GM18907 (cell line): Measurements from ENCODE around the gene ZFP62.

Source experiments
- ATAC-seq: cut with Tn5 transposase; IDR thresholded peaks from one replicate; pipeline ENCODE4 v1.9.1; 2021; ENCODE audit warnings: mild to moderate bottlenecking, moderate library complexity; ENCODE audit not compliant: unreplicated experiment

Gene ZFP62

DNA sequence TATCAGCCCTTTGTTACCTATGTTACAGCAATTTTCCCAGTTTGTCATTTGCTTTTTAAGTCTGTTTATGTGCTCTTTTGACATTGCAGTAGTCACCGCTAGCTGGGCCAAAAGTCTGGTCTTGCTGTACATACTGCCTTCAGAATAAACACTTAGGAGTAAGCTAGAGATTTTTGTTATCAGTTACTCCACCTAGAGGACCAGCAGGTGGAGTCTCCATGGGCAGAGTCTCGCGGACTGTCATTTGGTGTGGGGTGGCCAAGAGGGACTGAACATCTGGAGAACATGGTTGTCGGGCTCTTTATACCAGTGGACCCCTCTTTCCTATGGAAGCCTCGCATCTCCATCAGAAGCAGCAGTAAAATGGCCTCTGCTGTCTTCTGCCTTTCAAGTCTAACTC is 47.7 kb downstream of the ZFP62 start:
- no peak for ATAC-seq

DNA sequence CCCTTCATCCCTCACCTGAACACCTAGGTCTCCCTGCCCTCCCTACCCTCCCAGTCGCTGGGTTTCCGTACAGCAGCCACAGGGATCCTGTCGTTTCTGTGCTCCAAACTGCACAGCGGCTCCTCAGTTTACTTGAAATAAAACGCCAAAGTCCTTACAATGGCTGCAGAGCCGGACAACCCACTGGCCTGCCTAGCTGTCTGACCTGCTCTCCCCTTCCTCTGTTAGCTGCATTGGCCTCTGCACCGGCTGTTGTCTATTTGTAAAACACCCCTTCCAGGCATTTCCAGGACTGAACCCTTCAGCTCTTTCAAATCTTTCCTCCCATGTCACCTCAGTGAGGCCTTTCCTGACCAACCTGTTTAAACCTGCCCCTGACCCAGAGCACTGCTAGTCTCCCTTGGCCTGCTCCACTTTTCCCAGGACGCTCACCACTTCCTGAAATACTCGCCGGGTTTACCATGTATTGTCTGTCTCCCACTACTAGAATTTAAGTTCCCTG is 49.4 kb downstream of the ZFP62 start:
- ATAC-seq, result no peak

- ATAC-seq, result no peak
These were observed 50.0 kb downstream of the ZFP62 start for GRCh38 chr5:180810959-180811622.

DNA sequence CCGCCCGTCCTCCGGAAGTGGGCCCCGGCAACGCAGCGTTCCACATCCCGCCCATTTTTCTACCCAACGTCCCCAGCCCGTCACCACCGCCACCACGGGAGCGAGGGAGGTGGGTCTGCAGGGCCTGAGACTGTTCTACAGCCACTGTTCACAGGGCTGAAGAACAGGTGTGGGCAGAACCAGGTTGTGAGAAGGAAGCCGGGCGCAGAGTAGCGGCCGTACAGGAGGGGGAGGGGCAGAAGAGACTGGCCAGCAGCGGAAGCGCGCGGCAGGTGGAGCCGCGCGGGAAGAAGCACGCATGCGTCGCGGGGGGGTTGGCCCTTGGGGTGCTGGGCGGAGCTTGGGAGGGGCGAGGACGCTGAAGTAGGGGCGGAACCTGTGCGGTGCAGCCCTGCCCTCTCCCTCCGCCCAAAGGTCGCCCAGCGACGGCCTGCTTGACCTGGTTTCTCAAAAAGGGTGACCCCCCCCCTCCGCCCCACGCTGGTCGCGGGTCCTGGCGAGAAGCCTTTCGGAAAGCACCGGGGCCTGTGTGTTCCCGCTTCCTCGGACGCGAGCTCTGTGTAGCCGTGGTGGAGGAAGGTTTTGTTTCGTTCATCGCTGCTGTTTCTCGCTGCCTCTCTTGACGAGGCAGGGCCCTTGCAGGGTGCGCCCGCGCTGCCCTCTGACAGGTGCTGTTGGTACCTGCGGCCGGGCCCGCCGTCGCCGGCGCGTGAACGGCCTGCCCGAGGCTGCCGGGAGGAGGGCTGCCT is 50.7 kb downstream of the ZFP62 start:
- peak; percentile 69 for ATAC-seq

GRCh38 chr5:180809403-180810209 is 51.5 kb downstream of the ZFP62 start:
- peak; percentile 65 for ATAC-seq

DNA sequence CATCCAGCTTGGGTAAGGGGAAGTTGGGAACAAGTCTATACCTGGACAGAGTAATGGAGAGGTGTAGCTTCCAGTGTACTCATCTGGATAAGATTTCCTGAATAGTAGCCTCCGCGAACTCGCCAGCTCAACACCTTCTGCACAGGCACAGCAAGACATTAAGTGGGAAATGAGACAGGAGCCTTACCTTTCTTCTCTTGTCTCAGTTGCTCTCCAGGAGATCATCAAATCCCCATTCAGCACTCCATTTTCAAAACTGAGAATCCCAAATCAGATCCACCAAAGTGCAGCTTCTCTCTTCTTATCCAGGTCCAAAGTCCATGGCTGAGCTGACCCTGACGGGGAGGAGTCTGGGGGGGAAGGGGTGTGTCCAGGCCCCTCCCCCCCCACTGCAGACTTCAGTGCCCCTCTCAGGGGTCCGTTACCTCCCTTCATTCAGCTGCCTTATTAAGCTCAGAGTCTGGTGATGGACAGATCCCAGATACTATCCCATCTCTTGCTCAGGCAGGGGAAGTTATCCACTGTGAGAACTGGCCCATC is 52.5 kb downstream of the ZFP62 start:
- no peak for ATAC-seq

DNA sequence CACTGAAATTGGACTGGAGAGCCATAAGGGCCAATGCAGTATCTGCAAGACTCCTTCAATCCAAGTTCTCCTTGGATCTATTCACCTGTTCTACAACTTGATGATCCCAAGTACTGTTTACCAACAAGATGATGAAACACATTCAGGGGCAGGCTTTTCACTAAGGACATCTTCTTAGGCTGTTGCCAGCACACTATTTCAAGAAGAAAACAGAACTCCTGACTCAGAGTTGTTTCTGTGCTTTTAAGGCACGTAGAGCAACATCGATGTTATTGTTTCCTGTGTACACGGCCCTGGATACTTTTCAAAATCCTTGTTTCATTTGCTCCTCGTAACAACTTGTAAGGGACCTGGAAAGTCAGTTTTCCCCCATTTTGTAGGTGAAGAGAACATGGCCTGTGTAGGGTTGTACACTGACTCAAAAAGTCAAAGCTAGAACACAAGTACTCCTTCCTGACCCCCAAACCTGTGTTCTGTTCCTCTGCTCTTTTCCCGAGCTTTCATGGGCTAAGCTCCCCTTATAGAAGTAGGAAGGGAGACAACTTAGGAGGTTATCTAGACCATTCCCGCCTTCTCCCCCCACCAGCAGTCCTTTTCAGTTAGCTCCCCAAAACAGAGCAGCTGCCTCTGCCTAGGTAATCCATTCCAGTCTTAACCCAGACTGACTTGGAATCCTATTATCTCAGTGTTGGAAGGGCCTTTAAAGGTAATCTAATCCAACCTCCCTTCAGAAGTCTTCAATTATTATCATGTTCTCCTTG is 53.2 kb downstream of the ZFP62 start:
- ATAC-seq, result no peak

GRCh38 chr5:180807046-180807445 is 54.0 kb downstream of the ZFP62 start:
- ATAC-seq, result no peak

GRCh38 chr5:180806351-180807011 is 54.6 kb downstream of the ZFP62 start:
- ATAC-seq, result no peak

- ATAC-seq, result no peak
These were observed 56.9 kb downstream of the ZFP62 start for GRCh38 chr5:180804129-180804618.

DNA sequence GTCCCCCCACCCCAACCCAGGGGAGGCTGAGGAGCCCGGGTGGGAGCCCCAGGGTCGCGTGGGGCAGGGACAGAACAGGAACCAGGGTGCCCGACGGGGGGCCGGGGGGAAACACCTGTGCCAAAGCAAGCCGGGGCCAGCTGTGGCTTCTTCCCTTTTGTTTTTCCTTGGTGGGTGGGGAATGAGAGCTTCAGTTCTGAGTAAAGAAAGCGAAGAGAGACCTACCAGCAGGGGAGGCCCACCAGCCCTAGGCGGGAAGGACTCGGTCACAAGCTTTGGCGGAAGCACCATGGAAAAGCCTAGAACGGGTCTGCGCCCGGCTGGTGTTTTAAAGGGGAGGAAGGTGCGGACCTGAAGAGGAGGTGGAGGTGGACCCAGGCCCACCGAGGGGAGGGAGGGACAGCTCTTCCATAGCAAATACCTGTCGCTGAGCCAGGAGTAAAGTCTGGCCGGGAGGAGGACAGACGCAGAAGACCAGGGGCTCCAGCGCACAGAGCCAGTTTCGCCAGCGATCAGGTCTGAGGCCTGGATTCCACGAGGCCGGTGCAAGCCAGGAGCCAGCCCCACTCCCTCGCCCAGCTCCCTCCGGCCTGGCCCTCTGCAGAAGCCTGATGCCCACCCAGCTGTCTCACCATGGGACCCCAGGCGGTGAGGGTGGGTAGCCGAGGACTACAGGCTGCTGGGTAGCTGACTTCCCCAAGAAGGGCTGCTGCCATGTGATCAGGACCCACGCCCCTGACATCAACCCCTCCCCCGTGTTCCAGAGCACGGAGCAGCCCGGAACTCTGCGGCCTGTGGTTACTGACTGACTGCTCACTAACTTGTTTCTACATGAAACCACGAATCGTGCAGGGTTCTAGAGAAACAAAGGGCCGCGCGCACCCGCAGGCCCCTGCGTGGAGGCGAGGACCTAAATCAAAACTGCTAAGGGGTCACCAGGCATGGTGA is 57.6 kb downstream of the ZFP62 start:
- ATAC-seq, result peak; percentile 68

DNA sequence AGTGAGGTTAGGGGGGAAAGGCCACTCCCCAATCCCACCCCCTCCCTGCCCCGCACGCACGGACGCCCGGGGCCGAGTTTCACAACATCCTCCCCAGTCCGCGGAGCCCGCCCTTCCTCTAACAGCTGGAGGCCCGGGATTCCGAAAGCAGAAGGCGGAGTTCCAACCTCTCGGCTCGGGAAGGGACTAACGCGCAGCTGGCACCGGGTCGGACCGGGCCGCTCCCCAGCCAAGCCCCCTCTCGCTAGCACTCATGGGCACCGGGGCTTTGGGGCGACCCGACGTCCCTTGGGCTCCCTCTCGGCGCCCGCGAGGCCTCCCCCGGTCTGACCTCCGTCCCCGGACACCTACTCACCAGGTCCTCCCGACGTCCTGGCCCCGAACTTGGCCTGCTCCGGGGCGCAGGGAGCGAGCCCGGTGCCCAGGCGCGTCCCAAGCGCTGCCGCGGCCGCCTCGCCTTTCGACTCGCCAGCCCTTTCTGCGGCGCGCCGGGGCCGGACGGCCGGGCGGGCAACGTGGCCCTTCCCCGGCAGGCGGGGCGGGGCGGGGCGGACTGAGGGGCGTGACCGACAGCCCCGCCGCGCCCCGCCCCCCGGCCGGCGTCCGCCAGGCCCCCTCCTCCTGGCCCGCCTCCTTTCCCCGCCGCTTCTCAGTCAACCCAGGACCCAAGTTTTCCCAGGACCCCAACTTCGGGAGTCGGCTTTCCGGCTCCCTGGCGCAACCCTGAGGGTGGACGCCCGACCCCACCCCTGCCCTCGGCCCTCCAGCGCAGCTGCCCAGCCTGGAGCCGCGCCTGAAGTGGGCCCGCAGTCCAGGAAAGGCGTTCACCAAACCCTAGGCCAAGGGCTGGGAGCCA is 58.5 kb downstream of the ZFP62 start, which contains the start of gene MGAT1:
TSS of gene MGAT1 (minus strand) at position 482 of the 856 bp plus-strand sequence. CDS start 9,835 bp downstream, outside the sequence.
- peak; percentile 41 for ATAC-seq

DNA sequence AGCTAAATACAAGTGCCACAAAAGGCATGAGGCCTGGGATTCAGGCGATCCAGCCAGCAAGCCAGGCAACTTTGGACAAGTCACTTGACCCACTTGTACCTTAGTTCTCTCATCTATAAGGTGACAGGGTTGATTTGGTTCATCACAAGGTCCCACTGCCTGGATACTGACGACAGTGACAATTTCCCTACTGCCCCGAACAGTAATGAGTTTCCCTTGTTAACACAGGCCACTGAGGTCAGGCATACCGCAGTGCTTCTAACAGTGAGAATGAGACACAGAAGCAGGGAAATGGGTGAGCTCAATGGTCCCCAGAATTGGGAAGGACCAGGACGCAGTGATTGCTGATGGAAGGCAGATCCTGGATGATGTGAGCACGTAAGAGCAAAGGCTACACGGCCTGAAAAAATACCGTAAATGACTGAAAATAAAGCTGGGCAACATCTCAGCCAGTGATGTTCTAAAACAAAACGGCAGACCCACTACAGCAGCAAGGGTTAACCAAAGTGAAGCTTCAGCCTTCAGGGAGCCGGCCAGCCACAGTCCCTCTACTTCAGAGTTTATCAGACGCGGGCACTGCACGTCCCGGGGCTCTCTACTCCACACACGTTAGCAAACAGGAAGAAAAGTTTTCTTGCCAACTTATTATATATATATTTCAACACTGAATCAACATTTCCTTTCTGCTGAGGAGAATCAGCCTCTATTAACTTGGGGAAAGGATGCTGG is 59.3 kb downstream of the ZFP62 start:
- no peak for ATAC-seq

GRCh38 chr5:180799902-180800801 is 60.9 kb downstream of the ZFP62 start:
- ATAC-seq, result no peak

DNA sequence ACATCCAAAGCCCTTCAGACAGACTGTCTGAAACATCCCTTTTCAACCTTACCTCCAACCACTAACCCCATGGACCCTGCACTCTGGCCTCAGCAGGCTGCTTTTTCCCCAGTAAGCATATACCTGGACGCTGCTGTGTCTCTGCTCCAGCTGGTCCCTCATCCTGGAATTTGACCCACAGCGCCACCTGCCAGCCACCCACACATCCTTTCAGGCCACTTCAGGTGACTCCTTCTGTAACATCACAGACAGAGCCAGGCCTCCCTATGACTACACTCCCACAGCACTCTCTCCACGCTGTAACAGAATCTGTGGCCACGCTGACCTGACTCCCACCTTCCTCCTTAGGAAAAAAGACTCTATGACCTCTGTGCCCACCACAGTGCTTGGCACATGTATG is 61.9 kb downstream of the ZFP62 start:
- ATAC-seq, result no peak

DNA sequence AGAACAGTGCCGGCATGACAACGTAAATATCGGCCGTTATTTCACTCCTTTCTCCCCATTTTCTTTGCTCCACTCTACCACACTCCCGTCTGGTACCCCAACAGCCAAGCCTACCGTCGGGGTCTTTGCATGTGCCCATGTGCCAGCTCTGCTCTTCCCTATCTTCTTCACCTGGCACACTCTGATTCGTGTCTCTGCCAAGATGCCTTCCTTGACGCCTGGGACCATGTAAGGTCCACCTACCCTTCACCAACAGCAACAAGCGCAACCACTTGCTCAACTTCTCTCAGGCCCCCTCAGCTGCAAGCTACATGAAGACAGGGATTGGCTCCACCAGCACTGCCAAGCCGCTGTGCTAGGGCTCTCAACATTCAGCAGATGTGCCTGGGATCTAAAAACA is 62.9 kb downstream of the ZFP62 start:
- no peak for ATAC-seq
